IPS-15b (cell line): Measurements from ENCODE around the gene FGF22.

Source experiments
- H3K27me3 ChIP-seq: one replicate; pipeline ENCODE4 v1.6.1; 2013; ENCODE audit warnings: low read length; ENCODE audit not compliant: control insufficient read depth, insufficient read depth
- H3K36me3 ChIP-seq: one replicate; pipeline ENCODE4 v1.6.1; 2013; ENCODE audit warnings: low read length; ENCODE audit not compliant: control insufficient read depth, insufficient read depth
- H3K4me1 ChIP-seq: one replicate; pipeline ENCODE4 v1.6.1; 2013; ENCODE audit warnings: mild to moderate bottlenecking, low read length; ENCODE audit not compliant: control insufficient read depth, insufficient read depth
- H3K4me3 ChIP-seq: one replicate; pipeline ENCODE4 v1.5.1; 2013; ENCODE audit warnings: low read depth, low read length
- H3K9ac ChIP-seq: one replicate; pipeline ENCODE4 v1.6.1; 2013; ENCODE audit warnings: low read depth, mild to moderate bottlenecking, low read length
- H3K9me3 ChIP-seq: one replicate; pipeline ENCODE4 v1.6.1; 2013; ENCODE audit warnings: mild to moderate bottlenecking, low read length; ENCODE audit not compliant: control insufficient read depth, insufficient read depth

FGF22 gene

DNA sequence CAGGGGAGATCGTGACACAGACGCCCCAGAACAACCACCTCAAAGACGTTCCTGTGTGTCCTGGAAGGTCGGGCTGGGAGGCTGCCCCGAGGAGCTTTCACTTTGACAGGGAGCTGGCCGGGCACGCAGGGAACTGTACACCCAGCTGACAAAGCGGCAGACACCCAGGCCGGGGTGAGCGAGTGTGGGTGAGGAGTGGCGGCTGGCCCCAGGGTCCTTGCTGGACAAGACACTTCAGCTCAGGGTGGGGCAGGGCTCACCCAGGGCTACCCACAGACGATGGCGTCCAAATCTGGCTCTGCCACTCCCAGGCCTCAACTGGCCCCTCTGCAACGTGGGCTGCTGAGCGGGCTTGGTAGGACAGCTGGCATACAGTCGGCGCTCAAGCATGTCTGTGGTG, 2.0 kb downstream of the FGF22 start:
- no peak overlapping the region for H3K4me3 ChIP-seq
- H3K36me3 ChIP-seq: peaks cover 15% of the 10 kb centered on the region
- H3K4me1 ChIP-seq: no peaks in the 10 kb centered on the region
- peaks cover 8% of the 10 kb centered on the region for H3K27me3 ChIP-seq
- H3K9ac ChIP-seq: no peak overlapping the region
- H3K9me3 ChIP-seq: no peaks in the 10 kb centered on the region

DNA sequence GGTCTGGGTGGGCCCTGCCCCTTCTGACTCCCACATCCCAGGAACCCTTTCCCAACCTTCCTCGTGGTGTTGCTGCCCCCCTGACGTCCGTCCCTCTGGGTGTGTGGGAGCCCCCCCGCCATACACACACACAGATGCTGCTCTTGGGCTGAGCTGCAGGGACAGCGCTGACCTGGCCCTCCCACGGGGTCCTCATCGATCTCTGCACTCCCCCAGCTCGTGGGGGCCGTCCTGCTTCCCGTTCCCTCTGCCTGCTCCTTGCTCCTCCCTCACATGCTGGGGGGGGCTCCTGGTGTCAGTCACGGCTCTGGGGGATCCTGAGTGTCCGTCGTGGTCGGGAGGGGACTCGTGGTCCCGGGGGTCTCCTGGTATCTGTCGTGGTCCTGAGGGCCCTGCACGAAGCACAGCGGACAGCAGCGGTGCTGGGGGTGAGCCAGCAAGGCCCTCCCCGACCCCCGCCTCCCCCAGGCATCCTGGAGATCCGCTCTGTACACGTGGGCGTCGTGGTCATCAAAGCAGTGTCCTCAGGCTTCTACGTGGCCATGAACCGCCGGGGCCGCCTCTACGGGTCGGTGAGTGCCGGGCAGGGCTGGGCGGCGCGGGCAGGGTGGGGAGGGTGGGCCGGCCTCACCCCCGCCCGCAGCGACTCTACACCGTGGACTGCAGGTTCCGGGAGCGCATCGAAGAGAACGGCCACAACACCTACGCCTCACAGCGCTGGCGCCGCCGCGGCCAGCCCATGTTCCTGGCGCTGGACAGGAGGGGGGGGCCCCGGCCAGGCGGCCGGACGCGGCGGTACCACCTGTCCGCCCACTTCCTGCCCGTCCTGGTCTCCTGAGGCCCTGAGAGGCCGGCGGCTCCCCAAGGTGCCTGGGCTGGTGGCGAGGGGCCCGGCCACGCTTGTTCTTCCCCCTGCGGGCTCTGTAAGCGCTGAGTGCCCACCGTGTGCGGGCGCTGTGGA, 3.4 kb downstream of the FGF22 start:
- H3K9ac ChIP-seq: no peak overlapping the region
- peaks cover 2% of the 10 kb centered on the region for H3K27me3 ChIP-seq
- H3K4me3 ChIP-seq: no peak overlapping the region
- H3K36me3 ChIP-seq: peaks cover 28% of the 10 kb centered on the region
- H3K9me3 ChIP-seq: no peaks in the 10 kb centered on the region
- H3K4me1 ChIP-seq: no peaks in the 10 kb centered on the region

DNA sequence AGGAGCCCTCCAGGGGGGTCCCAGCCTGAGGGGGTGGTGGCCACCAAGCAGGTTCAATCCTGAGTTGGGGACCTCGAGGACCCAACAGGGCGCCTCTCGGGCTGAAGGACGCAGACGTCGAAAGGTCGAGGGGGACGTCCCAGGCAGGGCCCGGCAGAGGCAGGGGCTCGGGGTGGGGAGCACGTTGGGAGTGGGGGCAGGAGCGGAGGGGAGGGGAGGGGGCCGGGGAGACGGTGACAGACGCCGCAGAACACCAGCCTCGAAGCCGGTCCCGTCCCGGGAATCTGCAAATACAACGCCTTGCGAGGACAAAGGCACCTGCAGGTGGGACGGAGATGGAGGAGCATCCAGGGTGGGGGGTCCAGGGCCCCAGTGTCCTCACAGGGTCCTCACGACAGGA, 4.1 kb downstream of the FGF22 start:
- Histone ChIP-seq H3K36me3 (peaks cover 35% of the 10 kb centered on the region), H3K9ac (no peak overlapping the region), H3K4me3 (no peak overlapping the region), H3K27me3 (peaks cover 2% of the 10 kb centered on the region), H3K9me3 (no peaks in the 10 kb centered on the region), H3K4me1 (no peaks in the 10 kb centered on the region)

DNA sequence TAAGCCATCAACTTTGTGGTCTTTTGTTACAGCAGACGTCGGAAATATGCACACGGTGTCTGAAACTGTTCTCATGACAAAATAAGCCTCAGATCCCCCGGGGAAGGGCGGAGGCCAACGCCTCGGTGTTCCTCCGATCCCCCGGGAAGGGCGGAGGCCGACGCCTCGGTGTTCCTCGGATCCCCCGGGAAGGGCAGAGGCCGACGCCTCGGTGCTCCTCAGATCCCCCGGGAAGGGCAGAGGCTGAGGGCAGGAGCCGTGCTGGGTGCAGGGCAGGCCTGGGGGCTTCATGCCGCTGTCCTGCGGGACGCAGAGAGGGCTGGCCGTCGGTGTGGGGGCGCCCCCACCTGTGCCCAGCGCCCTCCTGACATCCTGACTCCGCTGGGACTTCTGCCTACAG, 4.7 kb downstream of the FGF22 start:
- Histone ChIP-seq H3K4me3 (no peak overlapping the region), H3K9ac (no peak overlapping the region), H3K4me1 (no peaks in the 10 kb centered on the region), H3K36me3 (peaks cover 39% of the 10 kb centered on the region), H3K27me3 (no peaks in the 10 kb centered on the region), H3K9me3 (no peaks in the 10 kb centered on the region)

DNA sequence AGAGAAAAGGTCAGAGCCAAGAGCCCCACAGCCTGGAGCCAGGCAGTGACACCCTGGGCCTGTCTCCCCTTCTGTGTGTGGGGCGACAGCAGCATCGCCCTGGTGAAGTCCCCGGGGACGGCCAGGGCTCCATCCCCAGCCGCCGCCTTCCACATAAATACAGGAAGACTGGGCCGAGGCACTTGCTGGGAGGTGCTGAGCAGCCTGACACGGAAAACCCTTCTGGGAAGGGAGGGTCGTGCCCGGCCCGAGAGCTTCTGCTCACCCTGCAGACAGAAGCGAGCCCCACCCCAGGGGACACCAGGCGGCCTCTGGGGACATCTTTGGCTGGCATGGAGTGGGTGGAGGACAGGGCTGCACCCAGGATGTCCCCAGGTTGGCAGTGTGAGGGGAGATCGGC, 5.1 kb downstream of the FGF22 start:
- Histone ChIP-seq H3K27me3 (no peaks in the 10 kb centered on the region), H3K9ac (no peak overlapping the region), H3K36me3 (peaks cover 42% of the 10 kb centered on the region), H3K4me1 (no peaks in the 10 kb centered on the region), H3K9me3 (no peaks in the 10 kb centered on the region), H3K4me3 (no peak overlapping the region)

DNA sequence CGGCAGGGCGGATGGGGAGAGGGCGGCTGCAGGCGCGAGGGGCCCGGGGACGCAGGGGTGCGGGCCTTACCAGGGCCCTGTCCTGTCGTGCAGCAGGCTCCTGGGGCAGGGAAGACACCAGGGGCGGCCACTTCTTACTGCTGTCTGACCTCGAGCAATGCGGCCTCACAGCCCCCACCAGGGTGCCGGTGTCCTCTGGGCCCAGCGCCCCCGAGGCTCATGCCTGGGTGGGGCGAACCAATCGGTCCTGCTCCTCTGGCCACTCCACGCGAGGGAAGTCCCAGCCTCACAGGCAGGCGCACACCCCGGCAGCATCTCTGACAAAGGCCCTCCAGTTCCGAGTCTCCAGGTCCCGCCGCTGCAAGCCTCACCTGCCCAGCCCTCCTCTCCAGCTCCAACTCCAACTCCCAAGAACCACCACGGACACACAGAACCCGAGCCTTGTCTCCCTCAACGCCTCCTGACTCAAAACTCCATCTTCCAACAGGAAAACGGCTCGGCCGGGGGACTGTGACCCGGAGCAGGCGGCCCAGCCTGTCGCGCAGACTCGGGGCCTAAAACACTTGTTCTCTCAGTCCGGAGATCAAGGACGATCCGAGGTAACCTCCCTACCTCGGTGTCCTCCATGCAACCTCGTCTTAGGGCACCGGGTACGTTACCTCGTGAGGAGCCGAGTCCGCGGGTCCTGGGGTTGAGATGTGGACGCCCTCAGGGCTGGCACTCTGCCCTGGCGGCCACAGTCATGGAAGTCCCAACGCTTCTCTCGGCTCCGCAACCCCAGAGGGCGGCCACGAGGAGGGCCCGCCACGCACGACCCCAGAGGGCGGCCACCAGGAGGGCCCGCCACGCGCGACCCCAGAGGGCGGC, 6.5 kb downstream of the FGF22 start:
- no peak overlapping the region for H3K4me3 ChIP-seq
- H3K36me3 ChIP-seq: peaks cover 43% of the 10 kb centered on the region

DNA sequence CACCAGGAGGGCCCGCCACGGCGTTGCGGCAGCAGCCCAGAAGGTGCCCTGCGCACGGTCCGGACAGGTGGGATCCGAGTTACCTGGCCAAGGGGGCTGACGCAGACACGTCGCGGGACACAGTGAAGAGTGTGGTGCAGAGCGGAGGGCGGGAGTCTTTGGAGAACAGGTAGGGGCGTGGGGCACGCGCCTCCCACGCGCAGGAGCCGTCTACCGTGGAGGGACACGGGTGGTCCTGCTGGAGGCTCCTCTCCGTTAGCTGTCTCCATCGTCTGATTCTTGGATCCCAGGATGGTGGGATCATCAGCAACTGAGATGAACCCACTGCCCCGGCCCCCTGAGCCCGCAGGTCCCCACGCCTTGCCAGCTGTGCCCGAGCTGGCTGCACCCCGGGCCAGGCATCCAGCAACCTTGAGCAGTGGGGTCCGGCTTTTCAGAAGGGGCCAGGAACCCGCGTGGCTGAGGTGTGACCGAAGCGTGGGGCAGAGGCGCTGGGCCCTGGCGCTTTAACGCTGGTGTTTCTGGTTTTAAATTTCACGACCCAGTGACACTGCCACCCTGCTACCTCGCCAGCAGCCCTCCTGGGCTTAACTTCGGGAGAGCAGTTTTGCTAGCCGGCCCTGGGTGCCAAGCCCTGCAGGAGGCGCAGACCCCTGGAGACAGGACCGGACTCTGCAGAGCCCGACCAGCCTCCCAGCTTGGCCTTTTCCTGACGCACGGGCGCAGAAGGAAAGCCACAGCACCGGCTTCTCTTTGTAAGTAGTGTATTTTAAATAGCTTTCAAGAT, 7.3 kb downstream of the FGF22 start:
- Histone ChIP-seq H3K4me3 (no peak overlapping the region), H3K9ac (no peak overlapping the region), H3K36me3 (peaks cover 49% of the 10 kb centered on the region)

More for the DNA sequence above, 6.5 kb downstream of the FGF22 start:
- no peaks in the 10 kb centered on the region for H3K9me3 ChIP-seq
- H3K27me3 ChIP-seq: no peaks in the 10 kb centered on the region
- no peak overlapping the region for H3K9ac ChIP-seq
- no peaks in the 10 kb centered on the region for H3K4me1 ChIP-seq

DNA sequence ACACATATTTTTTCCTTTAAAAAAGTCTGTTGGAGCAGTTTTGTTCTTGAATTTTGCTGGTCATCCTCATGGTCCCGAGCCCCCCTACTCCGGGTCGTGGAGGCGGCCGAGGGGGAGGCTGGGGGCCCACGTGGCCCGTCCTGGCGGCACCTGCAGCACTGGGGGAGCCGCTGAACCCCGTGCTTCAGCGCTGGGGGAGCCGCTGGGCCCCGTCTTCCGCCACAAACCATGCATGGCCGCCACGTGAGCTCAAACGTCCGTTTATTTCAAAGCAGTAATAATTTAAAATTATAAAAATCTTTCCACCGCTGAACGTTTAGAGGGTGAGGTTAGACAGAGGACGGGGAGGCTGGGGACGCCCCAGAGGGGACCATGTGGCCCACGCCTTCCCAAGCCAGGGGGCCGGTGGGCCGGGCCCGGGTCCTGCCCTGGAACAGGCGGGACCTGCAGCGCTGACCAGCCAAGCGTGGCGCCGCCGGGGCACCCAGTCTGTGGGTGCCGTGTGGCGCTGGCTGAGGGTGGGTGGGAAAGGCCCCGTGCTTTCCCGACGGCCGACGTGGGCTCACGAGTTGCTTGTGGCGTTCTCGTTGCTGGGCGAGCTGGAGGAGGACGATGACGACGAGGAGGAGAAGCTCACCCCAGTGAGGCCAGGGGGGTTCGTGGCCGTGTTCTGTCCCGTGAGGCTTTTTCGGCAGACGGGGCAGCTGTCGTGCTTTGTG, 8.0 kb downstream of the FGF22 start:
- H3K36me3 ChIP-seq: peaks cover 56% of the 10 kb centered on the region

More for the DNA sequence above, 7.3 kb downstream of the FGF22 start:
- Histone ChIP-seq H3K27me3 (no peaks in the 10 kb centered on the region), H3K4me1 (no peaks in the 10 kb centered on the region), H3K9me3 (no peaks in the 10 kb centered on the region)

DNA sequence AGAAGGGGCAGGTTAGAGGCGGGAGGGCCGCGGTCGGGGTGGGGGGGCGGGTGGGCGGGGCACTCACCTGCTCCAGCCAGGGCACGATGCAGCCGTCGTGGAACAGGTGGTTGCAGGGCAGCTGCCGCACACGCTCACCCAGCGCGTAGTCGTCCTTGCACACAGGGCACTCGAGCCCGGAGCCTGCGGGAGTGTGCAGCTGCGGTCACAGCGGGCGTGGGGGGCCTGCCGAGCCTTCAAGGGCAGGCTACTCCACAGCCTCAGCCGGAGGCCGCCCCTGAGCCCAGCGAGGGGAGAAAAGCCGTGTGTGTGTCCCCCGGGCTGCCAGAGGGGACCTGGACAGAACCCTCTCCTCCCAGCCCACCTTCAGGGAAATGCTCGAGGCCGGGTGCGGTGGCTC, 8.6 kb downstream of the FGF22 start:
- Histone ChIP-seq H3K9ac (no peak overlapping the region), H3K4me3 (no peak overlapping the region), H3K4me1 (no peaks in the 10 kb centered on the region), H3K9me3 (no peaks in the 10 kb centered on the region), H3K27me3 (no peaks in the 10 kb centered on the region), H3K36me3 (peaks cover 62% of the 10 kb centered on the region)

More for the DNA sequence above, 8.0 kb downstream of the FGF22 start:
- Histone ChIP-seq H3K4me1 (no peaks in the 10 kb centered on the region), H3K9me3 (no peaks in the 10 kb centered on the region), H3K27me3 (no peaks in the 10 kb centered on the region), H3K9ac (no peak overlapping the region), H3K4me3 (no peak overlapping the region)

DNA sequence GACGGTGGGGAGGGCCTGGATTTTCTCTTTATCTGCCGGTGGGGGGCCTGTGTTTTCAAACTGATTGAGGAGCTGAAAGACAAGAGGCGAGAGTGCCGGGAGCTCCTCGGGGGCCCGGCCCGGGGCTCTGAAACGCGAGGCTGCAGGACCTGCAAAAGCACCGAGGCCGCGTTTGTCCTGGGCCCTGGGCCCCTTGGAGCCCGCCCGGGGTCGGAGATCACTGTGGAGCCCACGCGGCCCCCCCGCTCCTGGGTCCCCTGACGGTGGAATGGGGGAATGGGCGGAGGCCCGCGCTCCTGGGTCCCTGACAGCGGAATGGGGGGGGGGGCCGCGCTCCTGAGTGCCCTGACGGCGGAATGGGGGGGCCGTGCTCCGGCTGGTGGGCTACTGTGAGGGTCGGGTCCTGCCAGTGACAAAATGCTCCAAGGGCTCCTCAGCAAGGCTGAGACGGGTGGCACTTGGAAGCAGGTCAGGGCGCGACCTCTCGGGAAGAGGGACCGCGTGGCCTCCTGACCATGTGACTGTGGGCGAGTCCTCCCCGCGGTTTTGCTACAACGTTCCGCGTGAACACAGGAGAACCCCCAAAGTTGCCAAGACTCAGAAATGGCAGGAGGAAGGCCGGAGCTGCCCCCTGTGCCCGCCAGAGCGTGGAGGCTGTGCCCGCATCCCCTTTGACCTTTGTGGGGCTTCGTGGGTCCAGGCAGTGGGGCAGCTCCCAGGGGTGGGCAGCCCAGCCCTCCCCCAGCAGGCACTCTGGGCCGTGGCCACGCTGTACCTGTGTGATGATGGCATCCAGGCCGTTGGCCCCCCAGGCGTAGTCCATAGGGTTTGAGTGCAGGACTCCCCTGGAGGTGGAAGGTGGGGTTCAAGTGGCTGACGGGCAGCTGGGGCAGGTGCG, 9.5 kb downstream of the FGF22 start:
- no peaks in the 10 kb centered on the region for H3K4me1 ChIP-seq
- H3K27me3 ChIP-seq: no peaks in the 10 kb centered on the region
- H3K9me3 ChIP-seq: no peaks in the 10 kb centered on the region
- no peak overlapping the region for H3K9ac ChIP-seq
- no peak overlapping the region for H3K4me3 ChIP-seq
- peaks cover 67% of the 10 kb centered on the region for H3K36me3 ChIP-seq
